ENCODE measurements around the gene CIDEB.

- no peak for TF ChIP-seq CTCF (IDR thresholded peaks at IDR 0.05; ENCODE audit: insufficient read depth, low read length, poor library complexity, severe bottlenecking)
- no peak for TF ChIP-seq EZH2phosphoT487 (conservative IDR thresholded peaks at IDR 0.05; ENCODE audit: low read length)
Measured at GRCh38 chr14:24260780-24261157, 47.0 kb downstream of the CIDEB start.
